ENCODE data around the gene ACVR2A. TPM values are rescaled to one million over a fixed set of nuclear protein-coding genes. Genes with fewer than 3 reads are reported as not detected.

The ACVR2A gene
- total RNA-seq, 4 donors from 2014 or later: 17.7 to 26.4 (median 19.1) TPM

GRCh38 chr2:147846412-147847081 lies 1.7 kb downstream of the ACVR2A start:
- Histone ChIP-seq H3K36me3 (no peaks in the 10 kb centered on the region), H3K27ac (peak overlapping the region in 2 of 4 donors; percentile 15 to 99), H3K4me1 (peaks cover 0 to 62% (median 9%) of the 10 kb centered on the region in 4 donors)

GRCh38 chr2:147847746-147848391 lies 3.0 kb downstream of the ACVR2A start:
- H3K27me3 ChIP-seq: no peaks in the 10 kb centered on the region
- no peak overlapping the region for H3K27ac ChIP-seq
- H3K9me3 ChIP-seq: no peaks in the 10 kb centered on the region
- no peak overlapping the region for H3K4me3 ChIP-seq
- no peaks in the 10 kb centered on the region for H3K36me3 ChIP-seq
- DNase-seq (ENCODE audit: low spot score in 2 of 2): no peak
- TF ChIP-seq EP300 (IDR thresholded peaks at IDR 0.05): no peak
- TF ChIP-seq CTCF (IDR thresholded peaks at IDR 0.05): no peak
- TF ChIP-seq POLR2A (IDR thresholded peaks at IDR 0.05): no peak
- H3K4me1 ChIP-seq: peaks cover 0 to 61% (median 9%) of the 10 kb centered on the region in 4 donors

More at GRCh38 chr2:147846412-147847081, 1.7 kb downstream of the ACVR2A start:
- no peaks in the 10 kb centered on the region for H3K27me3 ChIP-seq
- H3K4me3 ChIP-seq: peak overlapping the region in 3 of 4 donors; percentile 78 to 89 (median 83)
- no peak for DNase-seq (ENCODE audit: low spot score in 2 of 2)
- TF ChIP-seq POLR2A (IDR thresholded peaks at IDR 0.05) (no peak), EP300 (IDR thresholded peaks at IDR 0.05) (no peak), CTCF (IDR thresholded peaks at IDR 0.05) (no peak)
- H3K9me3 ChIP-seq: no peaks in the 10 kb centered on the region
- 27% methylated on average over 5 of the region's 5 CpGs for WGBS, 2 donors

- TF ChIP-seq EP300 (IDR thresholded peaks at IDR 0.05) (no peak), POLR2A (IDR thresholded peaks at IDR 0.05) (no peak), CTCF (IDR thresholded peaks at IDR 0.05) (no peak)
These were observed 6.0 kb downstream of the ACVR2A start for GRCh38 chr2:147850838-147851237.

GRCh38 chr2:147851244-147851930 lies 6.6 kb downstream of the ACVR2A start:
- no peaks in the 10 kb centered on the region for H3K27me3 ChIP-seq
- H3K4me1 ChIP-seq: peaks cover 0 to 57% (median 9%) of the 10 kb centered on the region in 4 donors
- H3K4me3 ChIP-seq: no peak overlapping the region
- WGBS, 2 donors: 90% methylated on average over 1 of the region's 1 CpG
- H3K36me3 ChIP-seq: no peaks in the 10 kb centered on the region
- DNase-seq (ENCODE audit: low spot score in 2 of 2): no peak
- TF ChIP-seq CTCF (IDR thresholded peaks at IDR 0.05): no peak
- TF ChIP-seq POLR2A (IDR thresholded peaks at IDR 0.05): no peak
- no peak for TF ChIP-seq EP300 (IDR thresholded peaks at IDR 0.05)
- H3K27ac ChIP-seq: no peak overlapping the region
- no peaks in the 10 kb centered on the region for H3K9me3 ChIP-seq

More at GRCh38 chr2:147850838-147851237, 6.0 kb downstream of the ACVR2A start:
- no peaks in the 10 kb centered on the region for H3K27me3 ChIP-seq
- no peaks in the 10 kb centered on the region for H3K36me3 ChIP-seq
- DNase-seq (ENCODE audit: low spot score in 2 of 2): no peak
- 88 to 94% methylated on average over 1 of the region's 1 CpG for WGBS, 2 donors
- no peaks in the 10 kb centered on the region for H3K9me3 ChIP-seq
- H3K27ac ChIP-seq: no peak overlapping the region
- H3K4me1 ChIP-seq: peaks cover 0 to 62% (median 9%) of the 10 kb centered on the region in 4 donors
- no peak overlapping the region for H3K4me3 ChIP-seq
